GM18520 (cell line): ENCODE results near the gene FHL5.
A peak's percentile ranks its signal among the peaks of the same experiment; 100 is the strongest.
"Not testable (repeated sequence)": the region's sequence is repeated elsewhere in the genome, so short reads cannot be mapped to it uniquely, and the experiment has no call there.

Source experiments
- ATAC-seq: cut with Tn5 transposase; IDR thresholded peaks from one replicate; pipeline ENCODE4 v1.9.1; 2021; ENCODE audit not compliant: unreplicated experiment

Gene FHL5, protein sequence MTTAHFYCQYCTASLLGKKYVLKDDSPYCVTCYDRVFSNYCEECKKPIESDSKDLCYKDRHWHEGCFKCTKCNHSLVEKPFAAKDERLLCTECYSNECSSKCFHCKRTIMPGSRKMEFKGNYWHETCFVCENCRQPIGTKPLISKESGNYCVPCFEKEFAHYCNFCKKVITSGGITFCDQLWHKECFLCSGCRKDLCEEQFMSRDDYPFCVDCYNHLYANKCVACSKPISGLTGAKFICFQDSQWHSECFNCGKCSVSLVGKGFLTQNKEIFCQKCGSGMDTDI

DNA sequence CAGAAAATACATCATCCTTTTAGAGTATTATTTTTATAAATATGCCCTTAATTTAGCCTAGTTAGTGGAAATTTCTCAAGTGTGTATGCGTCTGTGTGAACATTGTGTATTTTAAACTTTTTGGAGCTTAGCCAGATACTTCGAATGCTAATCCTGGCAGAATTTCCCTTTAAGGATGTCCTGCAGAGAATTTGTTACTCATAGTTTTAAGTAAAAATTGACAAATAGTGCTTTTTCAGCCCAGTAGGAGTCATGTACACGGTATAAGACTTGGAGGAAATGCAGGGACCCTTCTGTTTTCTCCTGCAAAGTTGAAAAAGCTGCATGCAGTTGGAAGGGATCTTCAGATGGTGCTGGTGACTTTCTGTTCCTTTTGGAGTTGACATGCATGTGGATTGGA lies at the start of gene FHL5:
Gene FHL5, plus strand, starts transcription at position 243 of the 400 bp plus-strand sequence. CDS start 40,486 bp downstream, outside the sequence.
- ATAC-seq = no peak

GRCh38 chr6:96520171-96521115 lies 42.5 kb upstream of the FHL5 start:
- no peak for ATAC-seq

- ATAC-seq = no peak
These were observed 41.7 kb upstream of the FHL5 start for GRCh38 chr6:96521306-96521643.

GRCh38 chr6:96521644-96522464 lies 41.1 kb upstream of the FHL5 start, which contains the start of gene UFL1:
TSS of gene UFL1 (plus strand) at chr6:96521806. CDS start at chr6:96521874, 68 bp downstream.
- peak; percentile 98 for ATAC-seq

GRCh38 chr6:96522465-96523009 lies 40.4 kb upstream of the FHL5 start:
- ATAC-seq = peak; percentile 16

- no peak for ATAC-seq
These were observed 34.7 kb upstream of the FHL5 start for GRCh38 chr6:96528193-96528592.

DNA sequence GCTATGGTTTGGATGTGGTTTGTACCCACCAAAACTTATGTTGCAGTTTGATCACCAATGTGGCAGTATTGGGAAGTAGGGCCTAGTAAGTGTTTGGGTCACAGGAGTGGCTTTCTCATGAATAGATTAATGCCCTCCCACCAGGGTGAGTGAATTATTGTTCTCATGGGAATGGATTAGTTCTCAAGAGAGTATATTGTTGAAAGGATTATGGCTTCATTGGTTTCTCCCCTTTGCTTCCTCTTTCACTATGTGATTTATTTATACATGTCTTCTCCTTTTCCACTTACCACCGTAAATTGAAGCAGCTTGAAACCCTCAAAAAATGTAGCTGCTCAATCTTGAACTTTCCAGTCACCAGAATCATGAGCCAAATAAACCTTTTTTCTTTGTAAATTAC lies 30.5 kb upstream of the FHL5 start:
- no peak for ATAC-seq

GRCh38 chr6:96537726-96538125 lies 25.2 kb upstream of the FHL5 start:
- ATAC-seq = no peak

- ATAC-seq = no peak
These were observed 20.2 kb upstream of the FHL5 start for GRCh38 chr6:96542702-96543101.

DNA sequence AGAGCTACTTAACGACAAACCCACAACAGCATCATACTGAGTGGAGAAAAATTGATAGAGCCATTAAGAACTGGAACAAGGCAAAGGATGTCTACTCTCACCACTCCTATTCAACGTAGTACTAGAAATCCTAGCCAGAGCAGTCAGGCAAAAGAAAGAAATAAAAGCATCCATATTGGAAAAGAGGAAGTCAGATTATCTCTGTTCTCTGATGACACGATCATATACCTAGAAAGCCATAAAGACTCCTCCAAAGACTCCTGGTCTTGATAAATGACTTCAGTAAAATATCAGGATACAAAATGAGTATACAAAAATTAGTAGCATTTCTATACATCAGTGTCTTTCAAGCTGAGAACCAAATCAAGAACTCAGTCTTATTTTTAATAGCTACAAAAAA lies 17.0 kb upstream of the FHL5 start:
- no peak for ATAC-seq

GRCh38 chr6:96547654-96548053 lies 15.3 kb upstream of the FHL5 start:
- no peak for ATAC-seq

- no peak for ATAC-seq
These were observed 8.4 kb upstream of the FHL5 start for GRCh38 chr6:96554558-96554957.

GRCh38 chr6:96559740-96560139 lies 3.2 kb upstream of the FHL5 start:
- ATAC-seq = not testable (repeated sequence)

- peak; percentile 50 for ATAC-seq
These were observed 925 bp downstream of the FHL5 start for GRCh38 chr6:96563853-96564252.

- ATAC-seq = no peak
These were observed 7.1 kb downstream of the FHL5 start for GRCh38 chr6:96570053-96570452.

GRCh38 chr6:96571551-96571950 lies 8.6 kb downstream of the FHL5 start:
- ATAC-seq = no peak

DNA sequence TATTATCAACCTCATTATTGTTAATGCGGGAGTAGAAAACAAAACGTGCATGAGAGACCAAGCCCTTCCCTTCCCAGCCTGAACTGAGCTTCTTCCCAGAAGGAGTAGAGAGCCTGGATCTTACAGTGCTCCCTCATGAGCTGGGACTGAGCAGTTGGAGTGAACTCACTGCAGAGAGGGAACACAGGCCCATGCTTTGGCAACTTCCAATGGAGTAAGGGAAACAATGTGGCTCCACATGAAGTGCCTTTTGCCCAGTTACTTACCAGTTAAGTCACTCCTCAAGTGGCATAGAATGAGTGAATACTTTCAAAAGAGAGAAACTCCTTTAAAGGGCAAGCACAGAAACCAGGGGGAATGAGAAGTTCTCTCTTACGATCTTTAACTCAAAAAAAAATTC lies 12.4 kb downstream of the FHL5 start:
- ATAC-seq = no peak

- no peak for ATAC-seq
These were observed 13.3 kb downstream of the FHL5 start for GRCh38 chr6:96576221-96576620.

DNA sequence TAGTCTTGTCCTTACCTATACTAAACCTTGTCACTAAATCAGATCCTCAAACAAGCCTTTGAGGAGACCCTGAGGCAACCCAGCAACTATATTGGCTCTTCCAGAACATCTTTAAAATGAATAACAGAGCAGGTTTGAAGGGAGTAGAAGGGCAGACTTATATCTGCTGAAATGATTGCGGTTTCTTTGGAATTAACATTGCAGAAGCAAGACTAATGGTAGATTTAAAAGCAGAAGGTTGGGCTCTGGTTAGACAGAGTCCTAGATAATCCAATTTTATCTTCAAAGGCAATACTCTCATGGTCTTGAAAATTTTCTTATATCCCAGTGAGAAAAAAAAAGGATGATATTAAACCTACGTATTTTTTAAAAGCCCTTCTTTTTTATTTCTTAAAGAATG lies 19.1 kb downstream of the FHL5 start:
- no peak for ATAC-seq

- ATAC-seq = no peak
These were observed 19.5 kb downstream of the FHL5 start for GRCh38 chr6:96582436-96582835.

- ATAC-seq = no peak
These were observed 41.5 kb downstream of the FHL5 start for GRCh38 chr6:96604420-96604819.
